HepG2 (cell line): ENCODE measurements around the gene KIAA0319L. TPM values are rescaled to one million over a fixed set of nuclear protein-coding genes. Genes with fewer than 3 reads are reported as not detected.

Experiments
- AKAP8 ChIP-seq: sonication (generic); formaldehyde crosslinking; IDR thresholded peaks from 2 replicates; pipeline ENCODE4 v1.5.1; 2020; ENCODE audit warnings: mild to moderate bottlenecking, missing genetic modification reagents
- CBFB ChIP-seq: sonication (generic); formaldehyde crosslinking; IDR thresholded peaks from 2 replicates; pipeline ENCODE4 v1.4.0; 2020; ENCODE audit warnings: missing genetic modification reagents
- CEBPB ChIP-seq: IDR thresholded peaks from 2 replicates; pipeline ENCODE4 v1.6.1; 2011; ENCODE audit warnings: low read depth, low read length, improper control_type of control experiment, borderline replicate concordance
- CENPX ChIP-seq: sonication (generic); formaldehyde crosslinking; IDR thresholded peaks from 2 replicates; pipeline ENCODE4 v1.9.0; 2021; ENCODE audit warnings: mild to moderate bottlenecking, missing genetic modification reagents, moderate library complexity
- CREB3 ChIP-seq: sonication (generic); formaldehyde crosslinking; IDR thresholded peaks from 2 replicates; pipeline ENCODE4 v1.5.0; 2020; ENCODE audit warnings: missing genetic modification reagents
- DNMT1 ChIP-seq: sonication (generic); formaldehyde crosslinking; IDR thresholded peaks from 2 replicates; pipeline ENCODE4 v1.5.1; 2020; ENCODE audit warnings: mild to moderate bottlenecking, missing genetic modification reagents
- GPN1 ChIP-seq: sonication (generic); formaldehyde crosslinking; IDR thresholded peaks from 2 replicates; pipeline ENCODE4 v1.5.1; 2020; ENCODE audit warnings: missing genetic modification reagents, borderline replicate concordance
- HNF4A ChIP-seq: sonication (generic); formaldehyde crosslinking; IDR thresholded peaks from 2 replicates; pipeline ENCODE4 v1.4.0; 2020; ENCODE audit warnings: missing genetic modification reagents
- IRF1 ChIP-seq: sonication (generic); formaldehyde crosslinking; IDR thresholded peaks from 2 replicates; pipeline ENCODE4 v1.4.0; 2020; ENCODE audit warnings: low read depth, mild to moderate bottlenecking, missing genetic modification reagents
- JDP2 ChIP-seq: sonication (generic); formaldehyde crosslinking; IDR thresholded peaks from 2 replicates; pipeline ENCODE4 v1.8.1; 2022; ENCODE audit warnings: missing genetic modification reagents, borderline replicate concordance
- JUNB ChIP-seq: sonication (generic); formaldehyde crosslinking; IDR thresholded peaks from 2 replicates; pipeline ENCODE4 v1.8.0; 2022; ENCODE audit warnings: missing genetic modification reagents, mild to moderate bottlenecking, borderline replicate concordance
- MEF2D ChIP-seq: sonication (generic); formaldehyde crosslinking; IDR thresholded peaks from 2 replicates; pipeline ENCODE4 v1.5.1; 2020; ENCODE audit warnings: mild to moderate bottlenecking, missing genetic modification reagents
- MLLT10 ChIP-seq: sonication (generic); formaldehyde crosslinking; IDR thresholded peaks from 2 replicates; pipeline ENCODE4 v1.4.0; 2020; ENCODE audit warnings: missing genetic modification reagents
- NFE2L1 ChIP-seq: sonication (generic); formaldehyde crosslinking; IDR thresholded peaks from 2 replicates; pipeline ENCODE4 v1.4.0; 2020; ENCODE audit warnings: missing genetic modification reagents, mild to moderate bottlenecking, borderline replicate concordance
- NR3C1 ChIP-seq: sonication (generic); formaldehyde crosslinking; IDR thresholded peaks from 2 replicates; pipeline ENCODE4 v1.4.0; 2020; ENCODE audit warnings: missing genetic modification reagents
- SNAPC4 ChIP-seq: sonication (generic); formaldehyde crosslinking; IDR thresholded peaks from 2 replicates; pipeline ENCODE4 v1.4.0; 2020; ENCODE audit warnings: mild to moderate bottlenecking, missing genetic modification reagents
- ZEB1 ChIP-seq: IDR thresholded peaks from 2 replicates; pipeline ENCODE4 v1.6.1; 2012; ENCODE audit warnings: mild to moderate bottlenecking, low read depth, inconsistent platforms; ENCODE audit not compliant: insufficient replicate concordance
- ZFX ChIP-seq: sonication (generic); formaldehyde crosslinking; IDR thresholded peaks from 2 replicates; pipeline ENCODE4 v1.4.0; 2020; ENCODE audit warnings: mild to moderate bottlenecking, low read depth, missing genetic modification reagents, moderate library complexity
- ZNF292 ChIP-seq: sonication (generic); formaldehyde crosslinking; IDR thresholded peaks from 2 replicates; pipeline ENCODE4 v1.8.1; 2022; ENCODE audit warnings: mild to moderate bottlenecking, low read depth, missing genetic modification reagents, borderline replicate concordance
- ZNF556 ChIP-seq: sonication (generic); formaldehyde crosslinking; IDR thresholded peaks from 2 replicates; pipeline ENCODE4 v1.4.0; 2020; ENCODE audit warnings: mild to moderate bottlenecking, missing genetic modification reagents, borderline replicate concordance
- ZNF780A ChIP-seq: sonication (generic); formaldehyde crosslinking; IDR thresholded peaks from 2 replicates; pipeline ENCODE4 v1.8.0; 2022; ENCODE audit warnings: mild to moderate bottlenecking, missing genetic modification reagents, moderate library complexity
- ZNF782 ChIP-seq: sonication (generic); formaldehyde crosslinking; IDR thresholded peaks from 2 replicates; pipeline ENCODE4 v1.4.0; 2020; ENCODE audit warnings: missing genetic modification reagents, mild to moderate bottlenecking, borderline replicate concordance
- ZNF839 ChIP-seq: sonication (generic); formaldehyde crosslinking; IDR thresholded peaks from 2 replicates; pipeline ENCODE4 v1.4.0; 2020; ENCODE audit warnings: missing genetic modification reagents, mild to moderate bottlenecking, borderline replicate concordance
- ZSCAN12 ChIP-seq: sonication (generic); formaldehyde crosslinking; IDR thresholded peaks from 2 replicates; pipeline ENCODE4 v1.9.0; 2021; ENCODE audit warnings: mild to moderate bottlenecking, missing genetic modification reagents
- polyA plus RNA-seq, 8 experiments: library from polyadenylated mRNA; depleted of rRNA in 3 of 8; stranded (reverse) in 7 of 8; unstranded in 1 of 8; fragments of >200 nt; fragmentation: Illumina TruSeq in 4 of 8; extraction: Trizol in 4 of 8; gene quantifications; 2 replicates each; pipeline versions ENCODE4 v1.2.1 to v1.2.3, GENCODE V29; 2011 to 2016; ENCODE audit warnings: low read depth in 4 of 8, missing spikeins in 1 of 8, mixed read lengths in 1 of 8; ENCODE audit not compliant: insufficient read depth in 1 of 8
- total RNA-seq, 5 experiments: library from RNA; depleted of rRNA; stranded (reverse); fragments of >200 nt; fragmentation: Illumina TruSeq; extraction: Trizol; gene quantifications; 2 replicates each; pipeline ENCODE4 v1.2.3, GENCODE V29; 2016; ENCODE audit warnings: low read depth in 1 of 5

Gene KIAA0319L
- total and polyA plus RNA-seq, 2 of the 13 experiments (the other 11 are each of a cell fraction or from before 2014, with no cell fraction given) = 33.4 to 82.6 TPM

- TF ChIP-seq ZNF292 (CRISPR knock-in tag) (peak; percentile 47; the same call in 1 of the 2 replicates), ZNF780A (CRISPR knock-in tag) (no peak), NFE2L1 (CRISPR knock-in tag) (no peak), SNAPC4 (CRISPR knock-in tag) (peak; percentile 19; the same call in 1 of the 2 replicates), CEBPB (no peak), ZEB1 (peak; percentile 67), CREB3 (CRISPR knock-in tag) (peak; percentile 77; the same call in 1 of the 2 replicates), ZNF556 (peak; percentile 83; the same call in 1 of the 2 replicates), CENPX (no peak), MEF2D (CRISPR knock-in tag) (peak; percentile 79), AKAP8 (no peak), ZNF782 (CRISPR knock-in tag) (peak; percentile 80; the same call in 1 of the 2 replicates), MLLT10 (no peak), NR3C1 (CRISPR knock-in tag) (no peak), CBFB (no peak), ZSCAN12 (CRISPR knock-in tag) (0 out of 2 replicates have a peak, but pooled peaks have one; percentile 59), ZFX (CRISPR knock-in tag) (peak; percentile 65; the same call in 1 of the 2 replicates), IRF1 (CRISPR knock-in tag) (no peak), DNMT1 (CRISPR knock-in tag) (0 out of 2 replicates have a peak, but pooled peaks have one; percentile 65), ZNF839 (CRISPR knock-in tag) (no peak), GPN1 (CRISPR knock-in tag) (no peak), JUNB (CRISPR knock-in tag) (no peak; the same call in 1 of the 2 replicates), HNF4A (0 out of 2 replicates have a peak, but pooled peaks have one; percentile 5), JDP2 (CRISPR knock-in tag) (peak; percentile 23; the same call in 1 of the 2 replicates)
Observed at GRCh38 chr1:35557611-35558373, 589 bp upstream of the KIAA0319L start, which contains the start of gene NCDN (continued).
